ENCODE data around the gene SOD1.
"Not testable (repeated sequence)": the region's sequence is repeated elsewhere in the genome, so short reads cannot be mapped to it uniquely, and the experiment has no call there.

Gene SOD1

GRCh38 chr21:31665397-31665796, 5.9 kb downstream of the SOD1 start:
- DNase-seq (ENCODE audit: low read depth, low spot score): no peak
- no peak overlapping the region for H3K4me3 ChIP-seq (ENCODE audit: low read depth, low read length)
- TF ChIP-seq CTCF (IDR thresholded peaks at IDR 0.05; ENCODE audit: low read depth, low read length): no peak
- in situ Hi-C loops (cut with HindIII; ENCODE audit: low sequenced_read_pairs): no loop called here

- H3K4me3 ChIP-seq (ENCODE audit: low read depth, low read length); in situ Hi-C loops (cut with HindIII; ENCODE audit: low sequenced_read_pairs); DNase-seq (ENCODE audit: low read depth, low spot score): not testable (repeated sequence)
These were observed 6.4 kb downstream of the SOD1 start for GRCh38 chr21:31665869-31666268.

DNA sequence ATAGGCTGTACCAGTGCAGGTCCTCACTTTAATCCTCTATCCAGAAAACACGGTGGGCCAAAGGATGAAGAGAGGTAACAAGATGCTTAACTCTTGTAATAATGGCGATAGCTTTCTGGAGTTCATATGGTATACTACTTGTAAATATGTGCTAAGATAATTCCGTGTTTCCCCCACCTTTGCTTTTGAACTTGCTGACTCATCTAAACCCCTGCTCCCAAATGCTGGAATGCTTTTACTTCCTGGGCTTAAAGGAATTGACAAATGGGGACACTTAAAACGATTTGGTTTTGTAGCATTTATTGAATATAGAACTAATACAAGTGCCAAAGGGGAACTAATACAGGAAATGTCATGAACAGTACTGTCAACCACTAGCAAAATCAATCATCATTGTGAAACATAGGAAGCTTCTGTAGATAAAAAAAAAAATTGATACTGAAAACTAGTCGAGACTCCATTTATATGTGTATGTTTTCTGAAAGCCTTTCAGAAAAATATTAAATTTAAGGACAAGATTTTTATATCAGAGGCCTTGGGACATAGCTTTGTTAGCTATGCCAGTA, 7.0 kb downstream of the SOD1 start:
- DNase-seq (ENCODE audit: low read depth, low spot score): no peak
- no peak for TF ChIP-seq CTCF (IDR thresholded peaks at IDR 0.05; ENCODE audit: low read depth, low read length)
- in situ Hi-C loops (cut with HindIII; ENCODE audit: low sequenced_read_pairs): no loop called here
- H3K4me3 ChIP-seq (ENCODE audit: low read depth, low read length): no peak overlapping the region

DNA sequence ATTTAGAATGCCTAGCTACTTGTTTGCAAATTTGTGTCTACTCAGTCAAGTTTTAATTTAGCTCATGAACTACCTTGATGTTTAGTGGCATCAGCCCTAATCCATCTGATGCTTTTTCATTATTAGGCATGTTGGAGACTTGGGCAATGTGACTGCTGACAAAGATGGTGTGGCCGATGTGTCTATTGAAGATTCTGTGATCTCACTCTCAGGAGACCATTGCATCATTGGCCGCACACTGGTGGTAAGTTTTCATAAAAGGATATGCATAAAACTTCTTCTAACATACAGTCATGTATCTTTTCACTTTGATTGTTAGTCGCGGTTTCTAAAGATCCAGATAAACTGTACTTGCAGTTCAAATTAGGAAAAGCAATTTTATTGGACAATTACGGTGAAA, 7.6 kb downstream of the SOD1 start:
- DNase-seq (ENCODE audit: low read depth, low spot score): no peak
- in situ Hi-C loops (cut with HindIII; ENCODE audit: low sequenced_read_pairs): no loop called here
- no peak overlapping the region for H3K4me3 ChIP-seq (ENCODE audit: low read depth, low read length)
- no peak for TF ChIP-seq CTCF (IDR thresholded peaks at IDR 0.05; ENCODE audit: low read depth, low read length)

GRCh38 chr21:31667639-31668038, 8.1 kb downstream of the SOD1 start:
- in situ Hi-C loops (cut with HindIII; ENCODE audit: low sequenced_read_pairs): no loop called here
- no peak overlapping the region for H3K4me3 ChIP-seq (ENCODE audit: low read depth, low read length)
- DNase-seq (ENCODE audit: low read depth, low spot score): no peak
- TF ChIP-seq CTCF (IDR thresholded peaks at IDR 0.05; ENCODE audit: low read depth, low read length): no peak

GRCh38 chr21:31668651-31669491, 9.4 kb downstream of the SOD1 start:
- in situ Hi-C loops (cut with HindIII; ENCODE audit: low sequenced_read_pairs): no loop called here
- DNase-seq (ENCODE audit: low read depth, low spot score): no peak
- no peak for TF ChIP-seq CTCF (IDR thresholded peaks at IDR 0.05; ENCODE audit: low read depth, low read length)
- H3K4me3 ChIP-seq (ENCODE audit: low read depth, low read length): no peak overlapping the region

DNA sequence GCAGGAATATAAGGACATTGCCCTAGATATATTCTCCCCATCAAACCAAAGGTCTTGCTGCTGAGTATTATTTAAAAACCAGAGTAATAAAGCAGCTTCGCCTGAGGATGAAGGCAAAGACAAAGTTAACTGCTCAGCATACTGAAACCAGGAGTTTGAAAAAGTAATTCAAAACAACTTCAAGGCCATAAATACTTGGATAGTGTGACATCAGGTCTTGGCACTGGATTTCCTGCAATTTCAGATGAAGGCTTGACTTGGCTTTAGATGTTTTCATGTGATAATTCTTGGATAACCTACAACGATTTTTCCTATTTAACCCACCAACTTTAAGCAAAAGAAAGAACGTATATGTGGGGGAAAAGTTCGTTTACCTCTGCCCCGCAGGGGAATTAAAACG, 10.6 kb downstream of the SOD1 start:
- TF ChIP-seq CTCF (IDR thresholded peaks at IDR 0.05; ENCODE audit: low read depth, low read length): no peak
- no peak overlapping the region for H3K4me3 ChIP-seq (ENCODE audit: low read depth, low read length)
- DNase-seq (ENCODE audit: low read depth, low spot score): no peak
- in situ Hi-C loops (cut with HindIII; ENCODE audit: low sequenced_read_pairs): no loop called here
